PC-3 (cell line): Measurements from ENCODE around the gene WNK1. TPM values are rescaled to one million over a fixed set of nuclear protein-coding genes. Genes with fewer than 3 reads are reported as not detected.

Experiments used
- ATAC-seq: fragments of 200-7000 bp; cut with Tn5 transposase; 2 replicates; pipeline ENCODE4 v1.9.1; 2020; ENCODE audit warnings: mild to moderate bottlenecking, moderate library complexity
- BruUV-seq: library from RNA; stranded (reverse); fragments of 400-500 nt; replicated peaks from 2 replicates; lab custom pipeline; 2021; lab: Mats Ljungman, UMichigan
- CTCF ChIA-PET: fragments of 300-600 bp; sonication (Branson Sonifier 250); formaldehyde crosslinking; loops from one replicate; lab custom pipeline; 2022; ENCODE audit warnings: antibody characterized with exemption; lab: Charles Lee
- POLR2A ChIA-PET: fragments of 300-600 bp; sonication (Branson Sonifier 250); formaldehyde crosslinking; loops from one replicate; lab custom pipeline; 2022; ENCODE audit warnings: antibody characterized with exemption; ENCODE audit not compliant: unreplicated experiment; lab: Charles Lee
- DNase-seq: peaks from one replicate; pipeline ENCODE4 v3.0.0-alpha.2; 2015
- H2AFZ ChIP-seq: fragments of 300-600 bp; sonication (generic); 2 replicates; pipeline ENCODE4 v1.6.0; 2016; ENCODE audit warnings: antibody characterized with exemption, low read length
- H3F3A ChIP-seq: fragments of 300-600 bp; sonication (generic); one replicate; pipeline ENCODE4 v1.6.0; 2017; ENCODE audit warnings: antibody characterized with exemption, low read length, control low read depth, mild to moderate bottlenecking; ENCODE audit not compliant: unreplicated experiment
- H3K27ac ChIP-seq: fragments of 300-600 bp; sonication (generic); 2 replicates; pipeline ENCODE4 v1.5.1; 2016; ENCODE audit warnings: mild to moderate bottlenecking, low read length
- H3K27me3 ChIP-seq: fragments of 300-600 bp; sonication (generic); 2 replicates; pipeline ENCODE4 v1.6.1; 2016; ENCODE audit warnings: low read length, mixed read lengths
- H3K36me3 ChIP-seq: fragments of 300-600 bp; sonication (generic); 2 replicates; pipeline ENCODE4 v1.6.1; 2016; ENCODE audit warnings: low read depth, mixed run types, low read length, mixed read lengths
- H3K4me1 ChIP-seq: fragments of 300-600 bp; sonication (generic); 2 replicates; pipeline ENCODE4 v1.5.1; 2016; ENCODE audit warnings: low read length; ENCODE audit not compliant: insufficient read depth
- H3K4me2 ChIP-seq: fragments of 300-600 bp; sonication (generic); 2 replicates; pipeline ENCODE4 v1.6.0; 2016; ENCODE audit warnings: low read length
- H3K4me3 ChIP-seq: fragments of 300-600 bp; sonication (generic); 2 replicates; pipeline ENCODE4 v1.5.1; 2016; ENCODE audit warnings: mild to moderate bottlenecking, low read length, mixed read lengths
- H3K79me2 ChIP-seq: fragments of 300-600 bp; sonication (generic); 2 replicates; pipeline ENCODE4 v1.6.1; 2017; ENCODE audit warnings: low read length, mixed read lengths
- H3K9ac ChIP-seq: fragments of 300-600 bp; sonication (generic); 2 replicates; pipeline ENCODE4 v1.6.0; 2016; ENCODE audit warnings: mild to moderate bottlenecking, low read length
- H3K9me2 ChIP-seq: fragments of 300-600 bp; sonication (generic); replicated peaks from 2 replicates; pipeline ENCODE4 v1.6.1; 2016; ENCODE audit warnings: mixed run types, low read length, mixed read lengths
- H3K9me3 ChIP-seq: fragments of 300-600 bp; sonication (generic); 2 replicates; pipeline ENCODE4 v1.6.1; 2016; ENCODE audit warnings: low read length, mixed read lengths
- H4K20me1 ChIP-seq: fragments of 300-600 bp; sonication (generic); 2 replicates; pipeline ENCODE4 v1.6.1; 2016; ENCODE audit warnings: low read length, mixed read lengths
- CTCF ChIP-seq: fragments of 300-600 bp; sonication (generic); conservative IDR thresholded peaks from 2 replicates; pipeline ENCODE4 v1.5.1; 2017; ENCODE audit warnings: antibody characterized with exemption, low read depth, mild to moderate bottlenecking, low read length
- EZH2 ChIP-seq: fragments of 300-600 bp; sonication (generic); IDR thresholded peaks from one replicate; pipeline ENCODE4 v1.6.1; 2017; ENCODE audit warnings: antibody characterized with exemption, mild to moderate bottlenecking, low read length; ENCODE audit not compliant: unreplicated experiment
- EZH2phosphoT487 ChIP-seq: fragments of 300-600 bp; sonication (generic); IDR thresholded peaks from 2 replicates; pipeline ENCODE4 v1.6.1; 2018; ENCODE audit warnings: mild to moderate bottlenecking, antibody characterized with exemption, low read length, borderline replicate concordance
- intact Hi-C: fragments of 100-400 bp; cut with micrococcal nuclease; formaldehyde crosslinking; loops from 2 replicates; pipeline ENCODE4 v1.9.0; 2023
- total RNA-seq: library from RNA; depleted of rRNA; stranded (reverse); fragments of >200 nt; gene quantifications from 2 replicates; pipeline ENCODE4 v1.2.3, GENCODE V29; 2014

WNK1 gene
- total RNA-seq, 1 experiment from 2014 or later, result 44.5 TPM

GRCh38 chr12:865614-866013, 113.2 kb downstream of the WNK1 start:
- ChIA-PET CTCF (interaction anchor here (0.6 kb wide), 1 partner anchor 52 kb away, joined by 4 read pairs; no protein-coding TSS in a partner anchor), POLR2A (no interaction called here)
- intact Hi-C loops, result no loop called here
- Histone ChIP-seq H3K4me2 (no peak overlapping the region), H3K79me2 (no peaks in the 10 kb centered on the region), H3K4me3 (no peak overlapping the region), H3K27me3 (no peaks in the 10 kb centered on the region), H3K4me1 (no peaks in the 10 kb centered on the region; the same call in 1 of the 2 replicates), H3K9me3 (no peaks in the 10 kb centered on the region), H3K27ac (no peak overlapping the region), H2AFZ (no peak overlapping the region), H3K36me3 (peaks cover 14% of the 10 kb centered on the region; the same call in 1 of the 2 replicates), H3K9me2 (no peaks in the 10 kb centered on the region), H3F3A (no peaks in the 10 kb centered on the region), H3K9ac (no peak overlapping the region), H4K20me1 (no peaks in the 10 kb centered on the region)
- no TSS peak for BruUV-seq
- no peak for DNase-seq
- no peak for TF ChIP-seq CTCF
- TF ChIP-seq EZH2phosphoT487, result no peak
- no peak for ATAC-seq

GRCh38 chr12:867905-868304, 115.5 kb downstream of the WNK1 start:
- TF ChIP-seq EZH2phosphoT487 (no peak), CTCF (no peak), EZH2 (no peak)
- peaks cover 14% of the 10 kb centered on the region for H3K36me3 ChIP-seq
- no peak overlapping the region for H2AFZ ChIP-seq
- H3K27ac ChIP-seq, result no peak overlapping the region
- H3K27me3 ChIP-seq, result no peaks in the 10 kb centered on the region
- no peaks in the 10 kb centered on the region for H3K9me3 ChIP-seq
- H3K9ac ChIP-seq, result no peak overlapping the region
- CTCF ChIA-PET, result no interaction called here
- H4K20me1 ChIP-seq, result no peaks in the 10 kb centered on the region
- H3K4me1 ChIP-seq, result no peaks in the 10 kb centered on the region
- ATAC-seq (no peak), DNase-seq (no peak)
- BruUV-seq, result no TSS peak
- H3K4me2 ChIP-seq, result no peak overlapping the region
- no peak overlapping the region for H3K4me3 ChIP-seq
- H3K9me2 ChIP-seq, result no peaks in the 10 kb centered on the region
- POLR2A ChIA-PET, result no interaction called here
- intact Hi-C loops, result no loop called here
- no peaks in the 10 kb centered on the region for H3F3A ChIP-seq
- H3K79me2 ChIP-seq, result no peaks in the 10 kb centered on the region

GRCh38 chr12:868722-869121, 116.3 kb downstream of the WNK1 start:
- peaks cover 12% of the 10 kb centered on the region for H3K36me3 ChIP-seq
- H3K4me2 ChIP-seq, result no peak overlapping the region
- no peak for ATAC-seq
- H3K9ac ChIP-seq, result no peak overlapping the region
- H4K20me1 ChIP-seq, result no peaks in the 10 kb centered on the region
- H3K9me2 ChIP-seq, result no peaks in the 10 kb centered on the region
- H2AFZ ChIP-seq, result no peak overlapping the region
- ChIA-PET CTCF (no interaction called here), POLR2A (no interaction called here)
- H3K27ac ChIP-seq, result no peak overlapping the region
- intact Hi-C loops, result no loop called here
- DNase-seq, result no peak
- no TSS peak for BruUV-seq
- no peaks in the 10 kb centered on the region for H3K27me3 ChIP-seq
- no peaks in the 10 kb centered on the region for H3K79me2 ChIP-seq
- H3F3A ChIP-seq, result no peaks in the 10 kb centered on the region
- no peak overlapping the region for H3K4me3 ChIP-seq
- TF ChIP-seq EZH2phosphoT487, result no peak
- TF ChIP-seq CTCF, result no peak; the same call in 1 of the 2 replicates
- TF ChIP-seq EZH2, result no peak
- no peaks in the 10 kb centered on the region for H3K9me3 ChIP-seq
- H3K4me1 ChIP-seq, result no peaks in the 10 kb centered on the region
